HG02840 (cell line): ENCODE results near the gene SCN2B.
"Not testable (repeated sequence)": the region's sequence is repeated elsewhere in the genome, so short reads cannot be mapped to it uniquely, and the experiment has no call there.

Experiments used
- ATAC-seq: cut with Tn5 transposase; IDR thresholded peaks from one replicate; pipeline ENCODE4 v1.9.1; 2021; ENCODE audit warnings: mild to moderate bottlenecking, moderate library complexity, moderate number of reproducible peaks; ENCODE audit not compliant: unreplicated experiment, low FRiP score

Gene SCN2B

GRCh38 chr11:118207079-118207478 is 30.6 kb upstream of the SCN2B start:
- no peak for ATAC-seq

DNA sequence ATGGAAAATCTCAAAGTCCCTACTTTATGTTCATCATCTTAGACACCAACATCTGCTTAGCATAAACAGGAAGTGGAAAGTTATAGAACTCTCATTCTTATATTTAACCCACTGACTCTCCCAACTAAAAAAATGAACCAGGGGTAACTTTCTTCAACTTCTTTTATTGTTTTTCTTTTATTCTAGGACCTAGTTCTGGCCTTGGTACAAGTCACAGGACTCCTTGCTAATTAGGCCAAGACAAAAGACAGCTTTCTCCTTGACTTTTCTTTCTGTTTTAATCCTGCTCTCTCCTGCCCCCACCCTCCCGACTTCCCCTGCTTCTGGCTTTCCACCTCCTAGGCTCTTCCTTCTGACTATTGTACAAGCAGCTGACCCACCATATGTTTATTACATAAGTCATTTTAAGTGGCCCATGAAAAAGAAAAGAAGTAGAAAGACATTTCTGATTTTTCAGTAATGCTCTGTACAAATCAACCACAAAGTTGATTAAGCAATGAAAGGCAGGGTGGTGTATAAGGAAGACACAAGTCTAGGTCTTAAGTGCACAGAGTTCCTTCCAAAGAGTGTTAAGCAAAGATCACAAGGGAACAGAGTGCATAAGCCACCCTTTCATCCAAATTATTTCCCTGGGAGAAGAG is 30.1 kb upstream of the SCN2B start:
- ATAC-seq: no peak

GRCh38 chr11:118205606-118206378 is 29.4 kb upstream of the SCN2B start:
- ATAC-seq: no peak

DNA sequence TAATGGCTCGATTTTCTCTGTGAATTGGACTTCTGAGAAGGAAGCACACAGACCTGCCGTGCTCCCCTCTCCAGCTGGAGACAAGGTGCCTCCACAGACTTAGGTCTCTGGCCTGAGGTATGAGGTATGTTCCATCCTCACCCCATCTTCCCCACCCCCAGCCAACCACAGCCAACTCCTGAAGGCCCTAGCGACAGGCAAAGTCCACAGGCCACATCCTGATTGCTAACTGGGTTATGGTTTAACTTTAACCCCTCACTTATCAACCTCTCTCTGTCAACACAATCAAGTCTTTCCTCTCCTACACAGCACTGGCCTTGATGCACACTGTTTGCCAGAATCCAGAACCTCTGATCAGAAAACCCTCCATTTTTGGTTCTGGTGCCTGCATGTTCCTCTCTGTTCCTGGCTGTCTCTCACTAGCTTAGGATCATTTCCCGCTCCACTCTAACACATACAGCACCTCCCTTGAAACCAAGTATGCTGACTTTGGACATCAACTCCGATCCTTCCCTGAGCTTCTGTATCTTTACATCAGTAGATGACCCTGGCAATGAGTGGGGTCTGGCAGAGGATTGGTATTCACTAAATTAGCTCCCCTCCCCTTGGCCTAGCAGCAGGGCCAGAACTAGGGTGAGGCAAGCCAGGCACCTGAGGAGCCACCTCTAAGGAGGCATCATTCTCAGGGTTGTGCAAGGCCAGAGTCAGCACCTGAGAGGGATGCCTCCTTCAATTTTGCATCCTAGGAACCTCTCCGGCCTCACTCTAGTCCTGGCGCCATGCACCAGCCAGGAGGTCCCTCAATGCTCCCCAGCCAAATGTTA is 26.4 kb upstream of the SCN2B start:
- no peak for ATAC-seq

- no peak for ATAC-seq
Observed at GRCh38 chr11:118201966-118202365, 25.5 kb upstream of the SCN2B start.

GRCh38 chr11:118200901-118201680 is 24.7 kb upstream of the SCN2B start:
- no peak for ATAC-seq

DNA sequence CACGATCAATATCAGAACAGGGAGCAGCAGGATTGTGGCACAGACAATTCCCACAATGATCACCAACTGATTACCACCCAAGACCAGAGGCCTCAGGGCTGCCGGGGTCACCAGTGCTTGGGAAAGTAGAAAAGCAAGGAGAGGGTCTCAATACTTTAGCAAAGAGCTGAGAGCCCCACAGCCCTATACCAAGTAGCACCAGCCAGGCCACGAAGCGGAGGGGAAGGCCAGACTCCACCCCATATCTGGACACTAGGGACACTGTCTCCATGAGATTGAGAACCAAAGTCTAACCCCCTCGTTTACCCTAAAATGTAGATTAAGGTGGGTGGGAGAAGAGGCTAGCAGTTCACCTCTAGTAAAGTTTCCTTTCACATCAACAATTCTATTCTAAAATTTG is 24.1 kb upstream of the SCN2B start:
- ATAC-seq: no peak

DNA sequence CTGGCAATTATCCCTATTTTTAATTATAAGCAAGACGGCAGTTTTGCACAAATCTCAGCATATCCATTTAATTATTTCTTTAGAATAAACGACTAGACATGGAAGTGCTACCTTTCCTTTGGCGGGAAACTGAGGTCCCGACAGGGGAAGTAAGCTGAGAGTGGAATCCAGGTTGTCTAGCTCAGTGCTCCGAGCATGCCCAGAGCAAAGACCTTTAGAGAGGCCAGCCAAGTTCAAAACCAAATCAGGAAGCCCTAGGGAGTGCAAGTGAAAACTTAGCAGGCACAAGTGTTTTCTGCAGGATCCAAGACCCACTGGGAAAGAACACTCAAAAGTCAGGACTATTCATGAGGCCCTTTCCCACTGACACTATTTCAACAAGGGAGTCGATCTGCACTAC is 22.7 kb upstream of the SCN2B start:
- ATAC-seq: no peak

DNA sequence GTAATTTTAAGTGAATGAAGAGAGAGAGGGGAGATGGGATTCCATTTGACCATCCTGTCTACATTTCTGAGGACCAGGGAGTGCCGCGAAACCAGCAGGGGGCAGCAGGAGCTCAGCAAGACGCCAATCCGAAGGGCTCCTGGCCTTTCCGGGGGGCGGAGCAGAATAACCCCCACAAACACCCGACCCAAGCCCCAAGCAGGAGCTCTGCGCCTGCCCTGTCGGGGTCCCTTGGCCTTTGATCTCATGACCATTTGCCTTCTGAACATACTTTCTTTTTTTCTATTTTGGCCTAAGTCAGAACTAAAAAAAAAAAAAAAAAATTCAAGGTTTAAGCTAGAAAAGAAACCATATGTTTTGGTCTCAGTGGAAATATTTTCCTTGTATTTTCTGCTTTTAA is 21.9 kb upstream of the SCN2B start:
- ATAC-seq: no peak

- no peak for ATAC-seq
Observed at GRCh38 chr11:118194835-118195627, 18.6 kb upstream of the SCN2B start.

DNA sequence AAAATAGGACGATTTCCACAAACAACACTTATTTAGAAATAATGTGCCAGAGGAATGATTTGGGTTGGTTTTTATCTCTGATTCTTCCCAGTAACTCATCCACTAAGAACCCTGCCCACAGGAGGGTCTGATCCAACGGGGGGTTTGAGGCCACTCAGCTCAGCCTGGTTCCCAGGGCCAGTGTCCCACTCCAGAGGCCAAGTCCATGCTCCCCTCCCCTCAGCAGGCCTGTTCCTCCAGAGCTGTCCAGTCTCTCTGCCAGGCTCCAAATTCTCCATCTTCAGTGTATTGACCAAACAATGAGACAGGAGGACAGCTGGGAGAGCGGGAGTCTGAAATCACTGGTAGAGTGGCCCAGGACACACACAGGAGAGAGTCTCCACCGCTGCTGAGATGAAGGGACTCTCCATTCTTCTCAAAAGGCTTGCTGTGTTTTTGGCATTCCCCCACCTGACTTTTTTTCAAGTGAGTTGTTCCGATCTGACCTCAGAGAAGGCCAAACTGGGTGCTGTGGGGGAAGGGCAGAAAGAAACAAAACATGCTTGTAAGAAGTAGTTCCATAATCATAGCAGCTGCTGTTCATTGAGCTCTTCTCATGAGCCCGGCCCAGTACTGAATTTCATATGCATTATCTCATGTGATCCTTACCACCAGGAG is 17.6 kb upstream of the SCN2B start:
- no peak for ATAC-seq

DNA sequence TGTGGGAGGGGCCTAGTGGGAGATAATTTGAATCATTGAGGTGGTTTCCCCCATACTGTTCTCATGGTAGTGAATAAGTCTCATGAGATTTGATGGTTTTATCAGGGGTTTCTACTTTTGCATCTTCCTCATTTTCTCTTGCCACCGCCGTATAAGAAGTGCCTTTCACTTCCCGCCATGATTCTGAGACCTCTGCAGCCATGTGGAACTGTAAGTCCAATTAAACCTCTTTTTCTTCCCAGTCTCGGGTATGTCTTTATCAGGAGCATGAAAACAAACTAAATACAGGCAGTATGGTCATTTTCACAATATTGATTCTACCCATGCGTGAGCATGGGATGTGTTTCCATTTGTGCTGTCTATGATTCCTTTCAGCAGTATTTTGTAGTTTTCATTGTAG is 16.4 kb upstream of the SCN2B start:
- not testable (repeated sequence) for ATAC-seq

DNA sequence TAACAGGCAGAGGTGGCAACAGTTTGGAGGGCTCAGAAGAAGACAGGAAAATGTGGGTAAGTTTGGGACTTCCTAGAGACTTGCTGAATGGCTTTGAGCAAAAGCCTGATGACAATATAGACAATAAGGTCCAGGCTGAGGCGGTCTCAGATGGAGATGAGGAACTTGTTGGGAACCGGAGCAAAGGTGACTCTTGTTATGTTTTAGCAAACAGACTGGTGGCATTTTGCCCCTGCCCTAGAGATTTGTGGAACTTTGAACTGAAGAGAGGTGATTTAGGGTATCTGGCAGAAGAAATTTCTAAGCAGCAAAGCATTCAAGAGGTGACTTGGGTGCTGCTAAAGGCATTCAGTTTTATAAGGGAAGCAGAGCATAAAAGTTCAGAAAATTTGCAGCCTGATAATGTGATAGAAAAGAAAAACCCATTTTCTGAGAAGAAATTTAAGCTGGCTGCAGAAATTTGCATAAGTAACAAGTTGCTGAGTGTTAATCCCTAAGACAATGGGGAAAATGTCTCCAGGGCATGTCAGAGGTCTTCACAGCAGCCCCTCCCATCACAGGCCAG is 14.6 kb upstream of the SCN2B start:
- not testable (repeated sequence) for ATAC-seq

GRCh38 chr11:118186346-118187107 is 10.1 kb upstream of the SCN2B start:
- no peak for ATAC-seq

DNA sequence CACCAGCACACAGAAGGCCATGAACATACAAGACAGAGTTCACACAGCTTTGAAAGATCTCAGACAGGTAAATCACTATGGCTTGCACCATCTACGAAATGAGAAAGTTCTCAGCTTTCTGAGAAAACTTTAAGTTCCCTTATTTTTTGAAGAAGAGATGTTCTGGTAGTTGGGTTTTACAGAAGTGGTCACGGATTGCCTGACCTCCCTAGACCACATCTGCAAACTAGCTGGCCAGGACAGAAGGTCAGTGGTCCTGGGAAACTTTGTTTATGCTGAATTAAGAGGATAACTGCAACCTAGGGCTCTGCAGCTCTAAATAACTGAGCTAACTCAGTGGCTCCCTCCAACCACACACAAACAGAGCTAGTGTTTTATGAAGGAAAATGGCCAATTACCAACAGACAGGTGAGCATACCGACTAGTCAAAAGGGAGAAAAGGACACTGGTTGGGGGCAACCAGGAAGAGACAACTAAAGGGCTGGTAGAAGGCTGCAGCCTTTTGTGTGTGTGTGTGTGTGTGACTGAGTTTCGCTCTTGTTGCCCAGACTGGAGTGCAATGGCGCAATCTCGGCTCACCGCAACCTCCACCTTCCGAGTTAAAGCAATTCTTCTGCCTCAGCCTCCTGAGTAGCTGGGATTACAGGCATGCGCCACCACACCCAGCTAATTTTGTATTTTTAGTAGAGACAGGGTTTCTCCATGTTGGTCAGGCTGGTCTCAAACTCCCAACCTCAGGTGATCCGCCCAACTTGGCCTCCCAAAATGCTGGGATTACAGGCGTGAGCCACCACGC is 8.5 kb upstream of the SCN2B start:
- no peak for ATAC-seq

- not testable (repeated sequence) for ATAC-seq
Observed at GRCh38 chr11:118183691-118184090, 7.3 kb upstream of the SCN2B start.

DNA sequence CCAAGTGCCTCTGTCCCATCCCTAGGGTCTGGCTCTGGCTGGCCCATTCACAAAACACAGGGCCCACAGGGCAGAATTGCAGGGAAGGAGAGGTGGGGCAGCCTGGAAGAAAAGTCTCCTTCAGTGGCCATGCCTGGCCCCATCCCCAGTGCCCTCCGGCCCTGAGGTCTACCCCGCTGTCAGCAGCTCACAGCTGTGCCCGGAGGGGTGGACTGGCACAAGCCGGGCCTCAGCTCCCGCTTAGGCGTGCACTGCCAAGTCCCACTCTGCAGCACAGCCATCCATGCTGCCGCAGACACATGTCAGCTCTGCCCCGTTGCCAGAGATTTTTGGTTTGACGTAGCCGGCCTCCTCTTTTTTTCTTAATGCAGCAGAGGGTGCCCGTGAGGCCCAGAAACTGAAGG is 3.9 kb upstream of the SCN2B start:
- no peak for ATAC-seq

GRCh38 chr11:118176778-118177134 is 317 bp upstream of the SCN2B start:
- ATAC-seq: no peak
